Stomach (tissue), 4 donors: ENCODE data around the gene MRC2.

Experiments
- CTCF ChIP-seq, 7 experiments: fragments of 450-650 bp in 4 of 7; fragments of 200-600 bp in 3 of 7; sonication (generic) in 3 of 7; IDR thresholded peaks; one replicate each; pipeline ENCODE4 v1.5.1; 2016 to 2019; ENCODE audit warnings: antibody characterized with exemption in 7 of 7, control low read depth in 2 of 7, mild to moderate bottlenecking in 1 of 7
- POLR2A ChIP-seq, 4 donors: fragments of 450-650 bp; IDR thresholded peaks; one replicate each; pipeline ENCODE4 v1.6.1; 2016; ENCODE audit warnings: antibody characterized with exemption in 4 of 4, control low read depth in 2 of 4, mild to moderate bottlenecking in 1 of 4, moderate library complexity in 1 of 4
- POLR2AphosphoS5 ChIP-seq, 3 donors: sonication (generic); formaldehyde crosslinking; IDR thresholded peaks; one replicate each; pipeline ENCODE4 v1.6.1; 2016; ENCODE audit warnings: antibody characterized with exemption in 3 of 3

- TF ChIP-seq POLR2AphosphoS5 (IDR thresholded peaks at IDR 0.05) (no peak), CTCF (IDR thresholded peaks at IDR 0.05) (no peak), POLR2A (IDR thresholded peaks at IDR 0.05) (no peak)
These were observed 2.1 kb upstream of the MRC2 start for GRCh38 chr17:62625184-62625869.
